Measurements from ENCODE around the gene TBC1D3B.

The TBC1D3B gene

GRCh38 chr17:36136036-36136435 is 40.4 kb downstream of the TBC1D3B start:
- H3K27me3 ChIP-seq = no peaks in the 10 kb centered on the region
- H3K4me3 ChIP-seq (ENCODE audit: low read depth in 1 of 2, low read length in 1 of 2) = no peak overlapping the region
- no peaks in the 10 kb centered on the region for H3K36me3 ChIP-seq
- H3K9me3 ChIP-seq = no peaks in the 10 kb centered on the region
- no peak overlapping the region for H3K27ac ChIP-seq
- no peak for TF ChIP-seq CTCF (IDR thresholded peaks at IDR 0.05)
- peaks cover 8 to 20% of the 10 kb centered on the region in 2 experiments for H3K4me1 ChIP-seq (ENCODE audit: control insufficient read depth in 1 of 2, insufficient read depth in 1 of 2, low read depth in 1 of 2, low read length in 1 of 2)

GRCh38 chr17:36135465-36135864 is 41.0 kb downstream of the TBC1D3B start:
- H3K27ac ChIP-seq = no peak overlapping the region
- H3K4me3 ChIP-seq (ENCODE audit: low read depth in 1 of 2, low read length in 1 of 2) = no peak overlapping the region
- no peaks in the 10 kb centered on the region for H3K9me3 ChIP-seq
- no peaks in the 10 kb centered on the region for H3K27me3 ChIP-seq
- no peak for TF ChIP-seq CTCF (IDR thresholded peaks at IDR 0.05)
- H3K36me3 ChIP-seq = no peaks in the 10 kb centered on the region
- H3K4me1 ChIP-seq (ENCODE audit: control insufficient read depth in 1 of 2, insufficient read depth in 1 of 2, low read depth in 1 of 2, low read length in 1 of 2) = peaks cover 8 to 25% of the 10 kb centered on the region in 2 experiments

GRCh38 chr17:36133602-36134236 is 42.7 kb downstream of the TBC1D3B start:
- H3K4me3 ChIP-seq (ENCODE audit: low read depth in 1 of 2, low read length in 1 of 2) = no peak overlapping the region
- peaks cover 8 to 25% of the 10 kb centered on the region in 2 experiments for H3K4me1 ChIP-seq (ENCODE audit: control insufficient read depth in 1 of 2, insufficient read depth in 1 of 2, low read depth in 1 of 2, low read length in 1 of 2)
- no peak overlapping the region for H3K27ac ChIP-seq
- no peaks in the 10 kb centered on the region for H3K27me3 ChIP-seq
- H3K9me3 ChIP-seq = no peaks in the 10 kb centered on the region
- no peak for TF ChIP-seq CTCF (IDR thresholded peaks at IDR 0.05)
- H3K36me3 ChIP-seq = no peaks in the 10 kb centered on the region

- no peak overlapping the region for H3K4me3 ChIP-seq (ENCODE audit: low read depth in 1 of 2, low read length in 1 of 2)
- no peaks in the 10 kb centered on the region for H3K27me3 ChIP-seq
- no peaks in the 10 kb centered on the region for H3K9me3 ChIP-seq
- no peaks in the 10 kb centered on the region for H3K36me3 ChIP-seq
- no peak for TF ChIP-seq CTCF (IDR thresholded peaks at IDR 0.05)
- peaks cover 8 to 25% of the 10 kb centered on the region in 2 experiments for H3K4me1 ChIP-seq (ENCODE audit: control insufficient read depth in 1 of 2, insufficient read depth in 1 of 2, low read depth in 1 of 2, low read length in 1 of 2)
- no peak overlapping the region for H3K27ac ChIP-seq
Measured at GRCh38 chr17:36132421-36132831, 44.0 kb downstream of the TBC1D3B start.

- no peak for TF ChIP-seq CTCF (IDR thresholded peaks at IDR 0.05)
- H3K9me3 ChIP-seq = no peaks in the 10 kb centered on the region
- H3K36me3 ChIP-seq = no peaks in the 10 kb centered on the region
- no peaks in the 10 kb centered on the region for H3K27me3 ChIP-seq
- no peak overlapping the region for H3K27ac ChIP-seq
- no peak overlapping the region for H3K4me3 ChIP-seq (ENCODE audit: low read depth in 1 of 2, low read length in 1 of 2)
- H3K4me1 ChIP-seq (ENCODE audit: control insufficient read depth in 1 of 2, insufficient read depth in 1 of 2, low read depth in 1 of 2, low read length in 1 of 2) = peaks cover 8 to 25% of the 10 kb centered on the region in 2 experiments
Measured at GRCh38 chr17:36131931-36132330, 44.5 kb downstream of the TBC1D3B start.
